RKO (cell line): ENCODE data around the gene RADIL.

ENCODE experiments used
- DNase-seq: peaks from one replicate; pipeline ENCODE4 v3.0.0-alpha.2; 2016; ENCODE audit warnings: low spot score

The RADIL gene

GRCh38 chr7:4775250-4775847, 108.2 kb downstream of the RADIL start, which contains the start of gene AP5Z1:
TSS of gene AP5Z1 (plus strand) at chr7:4775623. CDS start at chr7:4775716, 93 bp downstream.
- peak; percentile 96 for DNase-seq

- DNase-seq = peak; percentile 62
Observed at GRCh38 chr7:4774658-4775249, 108.8 kb downstream of the RADIL start.

- DNase-seq = no peak
Observed at GRCh38 chr7:4774007-4774406, 109.5 kb downstream of the RADIL start.

- no peak for DNase-seq
Observed at GRCh38 chr7:4772306-4772705, 111.2 kb downstream of the RADIL start.

GRCh38 chr7:4771737-4772136, 111.8 kb downstream of the RADIL start:
- no peak for DNase-seq

- DNase-seq = no peak
Observed at GRCh38 chr7:4770886-4771285, 112.6 kb downstream of the RADIL start.

GRCh38 chr7:4769761-4770160, 113.8 kb downstream of the RADIL start:
- DNase-seq = no peak

GRCh38 chr7:4768597-4769569, 114.6 kb downstream of the RADIL start:
- DNase-seq = no peak

- no peak for DNase-seq
Observed at GRCh38 chr7:4766666-4767519, 116.6 kb downstream of the RADIL start.

- DNase-seq = no peak
Observed at GRCh38 chr7:4765776-4766490, 117.6 kb downstream of the RADIL start.

- no peak for DNase-seq
Observed at GRCh38 chr7:4764402-4765007, 119.0 kb downstream of the RADIL start.

GRCh38 chr7:4763794-4764185, 119.7 kb downstream of the RADIL start:
- DNase-seq = no peak

- DNase-seq = no peak
Observed at GRCh38 chr7:4763091-4763793, 120.3 kb downstream of the RADIL start.

- no peak for DNase-seq
Observed at GRCh38 chr7:4762121-4763055, 121.1 kb downstream of the RADIL start.

GRCh38 chr7:4760952-4761351, 122.6 kb downstream of the RADIL start:
- DNase-seq = no peak

- no peak for DNase-seq
Observed at GRCh38 chr7:4759211-4759610, 124.3 kb downstream of the RADIL start.

GRCh38 chr7:4758791-4759190, 124.7 kb downstream of the RADIL start:
- DNase-seq = no peak

GRCh38 chr7:4758111-4758510, 125.4 kb downstream of the RADIL start:
- DNase-seq = no peak

GRCh38 chr7:4755045-4755444, 128.5 kb downstream of the RADIL start:
- DNase-seq = no peak
